HG03280 (cell line): ENCODE data around the gene FAM234B.
"Not testable (repeated sequence)": the region's sequence is repeated elsewhere in the genome, so short reads cannot be mapped to it uniquely, and the experiment has no call there.

Experiments
- ATAC-seq: cut with Tn5 transposase; IDR thresholded peaks from one replicate; pipeline ENCODE4 v1.9.1; 2021; ENCODE audit warnings: mild to moderate bottlenecking, moderate library complexity; ENCODE audit not compliant: unreplicated experiment

Gene FAM234B

GRCh38 chr12:13060581-13060980 is 16.4 kb downstream of the FAM234B start:
- ATAC-seq: no peak

GRCh38 chr12:13061377-13061776 is 17.2 kb downstream of the FAM234B start:
- ATAC-seq: no peak

GRCh38 chr12:13062669-13063068 is 18.5 kb downstream of the FAM234B start:
- no peak for ATAC-seq

GRCh38 chr12:13066014-13066413 is 21.8 kb downstream of the FAM234B start:
- no peak for ATAC-seq

- no peak for ATAC-seq
Observed at GRCh38 chr12:13066459-13066858, 22.3 kb downstream of the FAM234B start.

GRCh38 chr12:13067322-13067721 is 23.1 kb downstream of the FAM234B start:
- no peak for ATAC-seq

GRCh38 chr12:13069380-13069779 is 25.2 kb downstream of the FAM234B start:
- no peak for ATAC-seq

DNA sequence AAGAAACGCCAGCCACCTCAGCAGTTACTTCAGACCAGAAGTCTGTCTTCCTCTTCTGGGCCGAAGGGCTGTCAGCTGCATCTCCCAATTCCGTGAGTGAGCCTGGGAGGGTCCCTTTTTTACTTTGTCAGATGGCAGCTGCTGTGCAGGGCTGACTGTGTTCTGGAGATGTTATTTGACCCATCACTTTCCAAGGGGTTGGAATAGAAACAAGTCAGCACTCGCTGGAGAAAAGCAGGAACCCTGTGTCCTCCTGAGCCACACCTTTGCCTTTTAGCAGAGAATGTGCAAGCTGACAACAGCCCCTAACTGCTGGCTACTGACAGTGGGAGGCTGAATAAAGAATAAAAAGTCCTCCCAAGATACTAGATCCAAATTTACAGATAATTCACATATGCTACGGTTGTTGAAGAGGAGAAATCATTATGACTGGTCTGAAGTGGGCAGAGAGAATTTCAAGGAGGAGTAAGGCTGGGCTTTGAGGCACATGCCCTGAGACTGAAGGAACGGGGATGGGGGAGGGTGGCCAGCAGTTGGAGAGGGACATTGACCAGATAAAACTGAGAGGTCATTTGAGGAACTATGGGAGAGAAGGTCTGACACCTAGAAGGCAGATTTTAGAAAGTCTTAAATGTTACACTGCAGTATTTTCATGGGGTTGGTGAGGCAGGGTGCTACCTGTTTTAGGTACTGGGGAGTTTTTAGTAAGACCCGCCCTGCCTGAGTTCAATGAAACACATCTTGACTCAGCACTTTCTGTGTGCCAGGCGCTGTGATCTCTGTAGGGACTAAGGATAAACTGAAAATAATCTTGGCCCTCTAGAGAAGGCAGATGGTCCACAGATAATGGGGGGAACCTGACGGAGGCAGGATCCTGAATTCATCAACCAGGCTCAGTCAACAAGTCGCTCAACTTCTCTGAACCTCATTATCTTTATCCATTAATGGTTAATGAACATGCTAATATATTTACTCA is 27.4 kb downstream of the FAM234B start:
- no peak for ATAC-seq

DNA sequence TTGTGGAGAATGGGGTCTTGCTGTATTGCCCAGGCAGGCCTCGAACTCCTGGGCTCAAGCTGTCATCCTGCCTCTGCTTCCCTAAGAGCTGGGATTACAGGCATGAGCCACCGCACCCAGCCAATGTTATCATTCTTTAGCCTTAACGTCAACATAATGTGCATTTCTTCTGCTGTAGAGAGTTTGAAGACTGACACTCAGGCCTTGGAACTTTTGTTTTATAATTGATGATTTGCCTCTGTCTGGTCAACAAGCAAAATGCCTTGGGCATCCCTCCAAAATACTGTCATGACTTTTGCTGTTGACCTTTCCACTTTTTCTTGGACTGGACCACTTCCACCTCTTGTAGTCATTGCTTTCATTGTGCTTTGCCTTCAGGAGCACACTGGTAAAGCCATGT is 29.0 kb downstream of the FAM234B start:
- no peak for ATAC-seq

GRCh38 chr12:13074396-13075117 is 30.4 kb downstream of the FAM234B start:
- no peak for ATAC-seq

- no peak for ATAC-seq
Observed at GRCh38 chr12:13075118-13075480, 30.9 kb downstream of the FAM234B start.

- no peak for ATAC-seq
Observed at GRCh38 chr12:13075786-13076570, 31.8 kb downstream of the FAM234B start.

- no peak for ATAC-seq
Observed at GRCh38 chr12:13079440-13079906, 35.3 kb downstream of the FAM234B start.

GRCh38 chr12:13080266-13080665 is 36.1 kb downstream of the FAM234B start:
- no peak for ATAC-seq

GRCh38 chr12:13082861-13083260 is 38.7 kb downstream of the FAM234B start:
- no peak for ATAC-seq

DNA sequence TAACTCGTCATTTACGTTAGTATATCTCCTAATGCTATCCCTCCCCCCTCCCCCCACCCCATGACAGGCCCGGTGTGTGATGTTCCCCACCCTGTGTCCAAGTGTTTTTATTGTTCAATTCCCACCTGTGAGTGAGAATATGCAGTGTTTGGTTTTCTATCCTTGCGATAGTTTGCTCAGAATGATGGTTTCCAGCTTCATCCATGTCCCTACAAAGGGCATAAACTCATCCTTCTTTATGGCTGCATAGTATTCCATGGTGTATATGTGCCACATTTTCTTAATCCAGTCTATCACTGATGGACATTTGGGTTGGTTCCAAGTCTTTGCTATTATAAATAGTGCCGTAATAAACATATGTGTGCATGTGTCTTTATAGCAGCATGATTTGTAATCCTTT is 39.5 kb downstream of the FAM234B start:
- ATAC-seq: not testable (repeated sequence)

DNA sequence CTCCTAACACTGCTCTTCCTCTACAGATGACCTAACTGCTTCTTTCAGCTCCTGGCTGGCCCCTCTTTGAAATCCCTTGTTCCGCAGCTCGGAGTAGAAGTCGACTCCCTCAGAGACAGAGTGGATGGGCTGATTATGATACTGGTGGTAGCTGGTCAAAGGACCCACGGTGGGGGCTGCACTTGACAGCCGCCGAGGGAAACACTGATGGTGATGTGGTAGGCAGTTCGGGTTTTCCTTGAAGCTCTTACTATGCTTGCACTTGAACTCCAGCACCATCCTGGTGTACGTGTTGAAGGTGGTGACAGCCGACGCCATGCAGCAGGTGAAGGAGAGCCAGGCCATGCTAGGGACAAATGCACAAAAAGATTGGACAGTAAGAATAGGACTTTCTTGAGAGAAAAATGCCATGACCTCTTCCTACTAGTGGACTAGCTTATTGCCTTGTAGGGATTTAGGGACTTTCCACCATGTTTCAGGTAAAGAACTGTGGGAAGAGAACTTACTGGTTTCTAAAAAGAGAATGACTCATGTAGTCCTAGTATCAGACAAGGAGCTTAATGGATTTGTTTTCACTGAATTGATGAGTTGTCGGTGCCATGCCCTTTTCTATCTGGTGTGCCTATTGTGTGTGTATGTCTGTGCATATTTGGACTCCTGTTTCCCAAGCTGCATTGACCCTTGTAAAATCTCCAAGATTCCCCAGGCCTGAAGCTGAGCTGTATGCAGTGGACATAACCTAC is 40.9 kb downstream of the FAM234B start:
- no peak for ATAC-seq

DNA sequence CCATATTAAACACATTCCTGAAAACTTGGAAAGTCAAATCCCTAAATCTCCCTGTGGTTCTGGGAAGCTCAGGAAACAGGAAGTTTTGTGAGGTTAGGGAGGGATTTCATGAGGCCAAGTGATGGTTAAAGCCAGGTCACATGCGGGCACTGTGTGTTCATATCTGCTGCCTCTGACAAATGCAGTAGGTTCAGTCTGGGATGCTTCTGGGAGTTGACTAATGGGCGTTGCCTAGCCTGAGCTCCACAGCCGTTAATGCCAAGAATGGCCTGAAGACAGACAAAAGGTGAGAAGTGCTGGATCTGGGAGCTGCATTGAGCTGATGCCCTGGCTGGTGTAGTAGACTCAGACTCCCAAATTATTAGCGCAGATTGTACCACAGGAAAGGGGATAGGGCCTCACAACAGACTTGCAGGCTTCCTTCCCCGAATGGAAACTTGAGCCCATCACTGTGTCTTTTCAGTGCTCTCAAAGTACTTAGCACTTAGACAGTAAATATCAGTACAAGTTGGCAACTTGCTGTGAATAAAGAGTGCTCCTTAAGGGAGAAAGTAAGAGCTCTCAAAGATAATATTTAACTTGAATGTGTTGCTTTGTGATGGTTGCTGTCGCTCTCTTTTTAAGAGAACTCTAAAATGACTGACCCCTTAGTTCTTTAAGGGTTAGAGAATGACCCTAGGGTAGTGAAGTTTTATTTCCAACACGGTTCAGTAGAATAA is 41.9 kb downstream of the FAM234B start:
- ATAC-seq: no peak

DNA sequence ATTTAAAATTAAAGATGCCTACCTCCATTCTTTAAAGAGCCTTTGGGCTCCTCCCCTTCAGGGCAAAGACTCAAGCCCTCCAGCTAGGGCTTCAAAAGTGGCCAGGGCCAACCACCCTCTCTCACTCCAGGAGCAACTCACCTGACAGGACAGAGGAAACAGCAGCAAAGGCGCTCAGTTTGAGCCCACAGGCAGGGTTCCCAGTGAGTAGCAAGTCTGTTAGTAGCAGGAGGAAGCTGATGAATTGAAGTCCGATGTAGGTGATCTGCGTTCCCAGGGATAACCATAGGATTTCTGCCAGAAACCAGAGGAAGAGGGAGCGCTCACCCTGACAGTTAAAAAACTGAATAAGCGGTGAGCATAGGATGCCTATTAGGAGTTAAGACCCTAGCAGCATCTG is 43.6 kb downstream of the FAM234B start:
- ATAC-seq: no peak

GRCh38 chr12:13088496-13088895 is 44.3 kb downstream of the FAM234B start:
- no peak for ATAC-seq
